ENCODE data around the gene B4GALNT3.

The B4GALNT3 gene

DNA sequence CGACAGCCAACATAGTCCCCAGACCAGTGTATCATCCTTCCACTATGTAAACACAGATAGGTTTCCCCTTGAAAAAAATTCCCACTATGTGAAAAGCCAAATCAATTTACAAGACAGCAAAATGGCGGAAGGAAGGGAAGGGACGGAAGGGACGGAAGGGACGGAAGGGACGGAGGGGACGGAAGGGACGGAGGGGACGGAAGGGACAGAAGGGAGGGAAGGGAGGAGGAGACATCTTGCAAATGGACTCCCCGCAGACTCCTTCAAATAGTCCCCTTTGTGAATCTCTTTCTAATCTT is 128.2 kb downstream of the B4GALNT3 start:
- Histone ChIP-seq H3K9ac (ENCODE audit: low read depth, low read length) (no peak overlapping the region), H3K36me3 (ENCODE audit: insufficient read depth, low read length) (no peaks in the 10 kb centered on the region), H3K9me3 (ENCODE audit: insufficient read depth, low read depth, low read length) (no peaks in the 10 kb centered on the region), H3K27me3 (ENCODE audit: insufficient read depth, low read length) (no peaks in the 10 kb centered on the region), H3K4me3 (ENCODE audit: low read length) (no peak overlapping the region), H3K27ac (ENCODE audit: low read depth, low read length) (no peak overlapping the region), H3K4me1 (ENCODE audit: insufficient read depth, low read length) (no peaks in the 10 kb centered on the region)
- WGBS: 96% methylated on average over 7 of the region's 10 CpGs

- no peaks in the 10 kb centered on the region for H3K4me1 ChIP-seq (ENCODE audit: insufficient read depth, low read length)
- no peak overlapping the region for H3K9ac ChIP-seq (ENCODE audit: low read depth, low read length)
- H3K36me3 ChIP-seq (ENCODE audit: insufficient read depth, low read length): no peaks in the 10 kb centered on the region
- no peaks in the 10 kb centered on the region for H3K27me3 ChIP-seq (ENCODE audit: insufficient read depth, low read length)
- 95% methylated on average over 3 of the region's 4 CpGs for WGBS
- H3K9me3 ChIP-seq (ENCODE audit: insufficient read depth, low read depth, low read length): no peaks in the 10 kb centered on the region
- no peak overlapping the region for H3K27ac ChIP-seq (ENCODE audit: low read depth, low read length)
- H3K4me3 ChIP-seq (ENCODE audit: low read length): no peak overlapping the region
These were observed 128.9 kb downstream of the B4GALNT3 start for GRCh38 chr12:588646-589045.

DNA sequence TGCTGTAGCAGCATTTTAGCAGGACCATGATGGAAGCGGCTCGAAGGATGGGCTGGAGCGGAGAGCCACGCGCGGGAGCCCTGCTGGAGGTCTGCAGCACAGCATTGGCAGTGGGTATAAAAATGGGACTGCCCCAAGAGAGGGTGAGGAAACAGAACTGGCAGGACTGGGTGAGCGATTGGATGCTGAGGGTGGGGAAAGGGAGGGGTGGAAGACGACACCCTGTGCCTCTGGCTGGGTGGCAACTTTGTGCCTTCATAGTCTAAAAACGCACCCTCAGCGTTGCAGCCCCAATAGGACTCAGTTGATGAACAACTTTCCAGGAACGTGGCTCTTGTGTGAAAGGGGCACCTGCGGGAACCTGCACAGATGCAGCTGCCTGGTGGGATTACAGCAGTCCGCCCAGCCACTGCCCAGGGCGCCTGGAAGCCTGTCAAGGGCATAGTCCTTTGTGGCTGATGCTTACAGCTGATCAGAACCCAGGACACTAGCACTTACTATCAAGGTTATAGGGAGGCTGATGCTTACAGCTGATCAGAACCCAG is 130.5 kb downstream of the B4GALNT3 start:
- H3K27ac ChIP-seq (ENCODE audit: low read depth, low read length): no peak overlapping the region
- no peaks in the 10 kb centered on the region for H3K36me3 ChIP-seq (ENCODE audit: insufficient read depth, low read length)
- no peaks in the 10 kb centered on the region for H3K27me3 ChIP-seq (ENCODE audit: insufficient read depth, low read length)
- WGBS: 79% methylated on average over 14 of the region's 14 CpGs
- no peak overlapping the region for H3K4me3 ChIP-seq (ENCODE audit: low read length)
- no peak overlapping the region for H3K9ac ChIP-seq (ENCODE audit: low read depth, low read length)
- H3K4me1 ChIP-seq (ENCODE audit: insufficient read depth, low read length): no peaks in the 10 kb centered on the region
- H3K9me3 ChIP-seq (ENCODE audit: insufficient read depth, low read depth, low read length): no peaks in the 10 kb centered on the region

DNA sequence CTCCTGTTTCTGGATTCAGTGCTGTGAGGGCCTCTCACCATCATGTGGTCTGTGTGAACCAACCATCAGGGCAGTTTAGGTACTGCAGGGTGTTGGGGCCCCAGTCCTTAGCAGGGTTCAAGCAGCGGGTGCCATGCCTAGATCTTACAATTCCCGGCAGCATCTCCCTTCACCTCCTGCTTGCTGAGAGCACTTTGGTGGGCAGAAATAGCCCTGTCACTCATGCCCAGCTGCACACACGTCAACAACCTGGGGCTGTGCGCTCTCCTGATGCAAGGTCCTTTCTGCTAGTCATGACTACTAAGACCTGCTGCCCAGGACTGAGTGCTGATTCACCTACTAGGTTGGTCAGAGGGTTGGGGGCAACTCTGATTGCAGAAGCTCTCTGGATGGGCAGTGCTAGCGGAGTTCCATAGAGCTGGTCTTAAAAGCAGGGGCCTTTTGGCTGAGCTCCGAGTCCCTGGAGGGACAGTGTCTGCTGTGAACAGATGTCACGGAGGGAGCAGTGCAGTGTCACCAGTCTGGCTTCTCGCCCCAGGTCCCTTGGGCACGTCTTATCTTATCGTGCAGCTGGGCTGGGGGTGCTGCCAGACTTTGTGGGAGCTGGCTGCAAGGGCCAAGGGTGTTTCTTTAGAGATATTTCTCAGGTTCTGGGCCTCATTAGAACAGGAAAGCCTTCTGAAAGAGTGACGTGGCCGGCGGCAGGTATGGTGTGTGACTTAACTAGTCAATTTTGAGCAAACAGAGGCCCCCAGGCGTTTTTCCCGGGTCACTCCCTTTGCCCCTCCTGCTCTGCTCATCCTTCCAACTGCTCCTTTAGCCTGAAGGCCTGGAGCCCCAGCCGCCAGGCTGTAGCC is 131.7 kb downstream of the B4GALNT3 start:
- no peaks in the 10 kb centered on the region for H3K4me1 ChIP-seq (ENCODE audit: insufficient read depth, low read length)
- no peak overlapping the region for H3K9ac ChIP-seq (ENCODE audit: low read depth, low read length)
- H3K9me3 ChIP-seq (ENCODE audit: insufficient read depth, low read depth, low read length): no peaks in the 10 kb centered on the region
- H3K27ac ChIP-seq (ENCODE audit: low read depth, low read length): no peak overlapping the region
- no peak overlapping the region for H3K4me3 ChIP-seq (ENCODE audit: low read length)
- no peaks in the 10 kb centered on the region for H3K27me3 ChIP-seq (ENCODE audit: insufficient read depth, low read length)
- 81% methylated on average over 16 of the region's 16 CpGs for WGBS
- H3K36me3 ChIP-seq (ENCODE audit: insufficient read depth, low read length): no peaks in the 10 kb centered on the region

DNA sequence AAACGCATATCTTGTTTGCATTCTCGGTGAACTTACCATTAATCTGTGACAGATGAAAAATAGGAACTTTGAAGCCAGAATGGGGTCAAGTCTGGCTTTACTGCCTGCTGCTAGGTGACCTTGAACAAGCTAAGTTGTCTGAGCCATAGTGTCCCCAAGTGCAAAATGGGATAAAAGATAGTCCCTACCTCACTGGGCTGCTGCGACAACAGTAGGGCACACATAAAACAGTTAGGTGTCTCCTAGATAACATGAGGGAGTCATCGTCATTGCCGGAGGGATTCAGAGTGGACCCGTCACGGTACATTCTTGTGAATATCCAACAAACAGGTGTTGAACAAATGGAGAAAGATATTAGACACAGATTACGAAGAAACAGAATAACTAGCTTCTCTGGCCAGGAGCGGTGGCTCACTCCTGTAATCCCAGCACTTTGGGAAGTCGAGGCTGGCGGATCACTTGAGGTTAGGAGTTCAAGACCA is 132.3 kb downstream of the B4GALNT3 start:
- Histone ChIP-seq H3K9ac (ENCODE audit: low read depth, low read length) (no peak overlapping the region), H3K27ac (ENCODE audit: low read depth, low read length) (no peak overlapping the region), H3K4me3 (ENCODE audit: low read length) (no peak overlapping the region)

DNA sequence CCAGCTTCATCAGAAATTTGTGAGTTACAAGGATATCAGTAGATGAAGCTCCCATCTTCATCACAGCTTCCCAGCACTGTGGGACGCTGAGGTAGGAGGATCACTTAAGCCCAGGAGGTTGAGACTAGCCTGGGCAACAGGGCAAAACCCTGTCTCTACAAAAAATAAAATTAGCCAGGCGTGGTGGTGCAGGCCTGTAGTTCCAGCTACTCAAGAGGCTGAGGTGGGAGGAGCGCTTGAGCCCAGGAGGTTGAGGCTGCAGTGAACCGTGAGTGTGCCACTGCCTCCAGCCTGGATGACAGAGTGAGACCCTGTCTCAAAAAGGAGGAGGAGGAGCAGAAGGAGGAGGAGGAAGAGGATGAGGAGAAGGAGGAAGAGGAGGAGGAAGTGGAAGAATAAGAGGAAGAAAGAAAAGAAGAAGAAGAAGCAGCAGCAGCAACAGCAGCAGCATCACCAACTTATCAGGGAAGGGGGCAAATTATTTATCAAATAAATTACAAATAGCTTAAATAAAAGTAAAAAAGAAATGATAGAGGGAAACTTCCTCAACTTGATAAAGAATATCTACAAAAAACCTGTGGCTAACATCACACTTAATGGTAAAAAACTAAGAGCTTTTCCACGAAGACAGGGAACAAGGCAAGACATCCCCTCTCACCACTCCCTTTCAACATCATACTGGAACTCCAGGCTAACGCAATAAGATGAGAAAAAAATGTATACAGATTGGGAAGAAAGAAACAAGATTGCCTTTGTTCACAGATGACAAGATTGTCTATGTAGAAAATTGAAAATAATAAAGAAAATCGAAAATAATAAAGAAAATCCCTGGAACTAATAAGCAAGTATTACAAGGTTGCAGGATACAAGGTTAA is 133.9 kb downstream of the B4GALNT3 start:
- Histone ChIP-seq H3K27me3 (ENCODE audit: insufficient read depth, low read length) (no peaks in the 10 kb centered on the region), H3K9me3 (ENCODE audit: insufficient read depth, low read depth, low read length) (no peaks in the 10 kb centered on the region), H3K4me1 (ENCODE audit: insufficient read depth, low read length) (0 out of 2 replicates have a peak, but pooled peaks cover 5% of the 10 kb centered on the region), H3K36me3 (ENCODE audit: insufficient read depth, low read length) (no peaks in the 10 kb centered on the region), H3K27ac (ENCODE audit: low read depth, low read length) (no peak overlapping the region), H3K9ac (ENCODE audit: low read depth, low read length) (no peak overlapping the region), H3K4me3 (ENCODE audit: low read length) (no peak overlapping the region)
- 75% methylated on average over 7 of the region's 7 CpGs for WGBS

More for the DNA sequence above, 132.3 kb downstream of the B4GALNT3 start:
- Histone ChIP-seq H3K4me1 (ENCODE audit: insufficient read depth, low read length) (no peaks in the 10 kb centered on the region), H3K9me3 (ENCODE audit: insufficient read depth, low read depth, low read length) (no peaks in the 10 kb centered on the region), H3K27me3 (ENCODE audit: insufficient read depth, low read length) (no peaks in the 10 kb centered on the region), H3K36me3 (ENCODE audit: insufficient read depth, low read length) (no peaks in the 10 kb centered on the region)
- 93% methylated on average over 11 of the region's 11 CpGs for WGBS

GRCh38 chr12:597926-598568 is 138.3 kb downstream of the B4GALNT3 start:
- H3K27me3 ChIP-seq (ENCODE audit: insufficient read depth, low read length): no peaks in the 10 kb centered on the region
- H3K4me3 ChIP-seq (ENCODE audit: low read length): no peak overlapping the region
- 0 out of 2 replicates have a peak, but pooled peaks cover 5% of the 10 kb centered on the region for H3K4me1 ChIP-seq (ENCODE audit: insufficient read depth, low read length)
- H3K27ac ChIP-seq (ENCODE audit: low read depth, low read length): no peak overlapping the region
- no peaks in the 10 kb centered on the region for H3K36me3 ChIP-seq (ENCODE audit: insufficient read depth, low read length)
- H3K9me3 ChIP-seq (ENCODE audit: insufficient read depth, low read depth, low read length): no peaks in the 10 kb centered on the region
- no peak overlapping the region for H3K9ac ChIP-seq (ENCODE audit: low read depth, low read length)
- 91% methylated on average over 13 of the region's 13 CpGs for WGBS

GRCh38 chr12:599756-600155 is 140.0 kb downstream of the B4GALNT3 start:
- WGBS: 93% methylated on average over 13 of the region's 13 CpGs

DNA sequence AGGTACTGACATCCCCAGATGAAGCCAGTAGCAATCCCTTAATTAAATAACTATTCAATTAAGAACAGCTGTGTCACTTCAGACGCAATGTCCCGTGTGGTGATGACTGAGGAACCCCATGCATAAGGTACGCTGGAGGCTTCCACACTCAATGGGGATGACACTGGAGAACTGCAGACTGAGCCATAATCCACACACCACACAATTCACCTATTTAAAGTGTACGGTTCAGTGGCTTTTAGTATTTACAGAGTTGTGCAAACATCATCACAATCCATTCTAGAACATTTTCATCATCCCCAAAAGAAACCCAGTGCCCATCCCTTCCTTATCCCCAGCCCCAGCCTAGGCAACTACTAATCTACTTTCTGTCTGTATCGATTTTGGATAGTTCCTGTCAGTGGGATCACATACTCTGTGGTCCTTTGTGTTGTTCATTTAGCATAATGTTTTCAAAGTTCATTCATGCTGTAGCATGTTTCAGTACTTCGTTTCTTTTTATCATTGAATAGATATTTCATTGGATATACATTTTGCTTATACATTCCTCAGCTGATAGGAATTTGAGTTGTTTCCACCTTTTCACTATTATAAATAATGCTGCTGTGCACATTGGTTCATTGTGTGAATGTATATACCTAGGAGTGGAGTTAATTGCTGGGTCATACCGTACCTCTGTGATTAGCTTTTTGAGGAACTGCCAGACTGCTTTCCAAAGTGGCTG is 142.4 kb downstream of the B4GALNT3 start:
- H3K27me3 ChIP-seq (ENCODE audit: insufficient read depth, low read length): no peaks in the 10 kb centered on the region
- H3K4me3 ChIP-seq (ENCODE audit: low read length): no peak overlapping the region
- no peaks in the 10 kb centered on the region for H3K9me3 ChIP-seq (ENCODE audit: insufficient read depth, low read depth, low read length)
- WGBS: 97% methylated on average over 6 of the region's 7 CpGs
- H3K36me3 ChIP-seq (ENCODE audit: insufficient read depth, low read length): no peaks in the 10 kb centered on the region
- H3K27ac ChIP-seq (ENCODE audit: low read depth, low read length): no peak overlapping the region
- H3K9ac ChIP-seq (ENCODE audit: low read depth, low read length): no peak overlapping the region
- 0 out of 2 replicates have a peak, but pooled peaks cover 5% of the 10 kb centered on the region for H3K4me1 ChIP-seq (ENCODE audit: insufficient read depth, low read length)

More at GRCh38 chr12:599756-600155, 140.0 kb downstream of the B4GALNT3 start:
- H3K27me3 ChIP-seq (ENCODE audit: insufficient read depth, low read length): no peaks in the 10 kb centered on the region
- H3K4me3 ChIP-seq (ENCODE audit: low read length): no peak overlapping the region
- H3K27ac ChIP-seq (ENCODE audit: low read depth, low read length): no peak overlapping the region
- H3K9me3 ChIP-seq (ENCODE audit: insufficient read depth, low read depth, low read length): no peaks in the 10 kb centered on the region
- H3K9ac ChIP-seq (ENCODE audit: low read depth, low read length): no peak overlapping the region
- no peaks in the 10 kb centered on the region for H3K36me3 ChIP-seq (ENCODE audit: insufficient read depth, low read length)
- 0 out of 2 replicates have a peak, but pooled peaks cover 5% of the 10 kb centered on the region for H3K4me1 ChIP-seq (ENCODE audit: insufficient read depth, low read length)

DNA sequence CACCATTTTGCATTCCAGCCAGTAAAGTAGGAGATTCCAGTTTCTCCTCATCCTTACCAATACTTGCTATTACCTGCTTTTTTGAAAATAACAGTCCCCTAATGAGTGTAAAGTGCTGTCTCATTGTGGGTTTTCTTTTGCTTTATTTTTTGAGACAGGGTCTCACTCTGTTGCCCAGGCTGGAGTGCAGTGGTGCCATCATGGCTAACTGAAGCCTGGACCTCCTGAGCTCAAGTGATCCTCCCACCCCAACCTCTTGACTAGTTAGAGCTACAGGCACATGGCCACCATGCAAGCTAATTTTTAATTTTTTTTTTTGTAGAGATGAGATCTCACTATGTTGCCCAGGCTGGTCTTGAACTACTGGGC is 142.9 kb downstream of the B4GALNT3 start:
- H3K9ac ChIP-seq (ENCODE audit: low read depth, low read length): no peak overlapping the region
- no peaks in the 10 kb centered on the region for H3K36me3 ChIP-seq (ENCODE audit: insufficient read depth, low read length)
- no peaks in the 10 kb centered on the region for H3K27me3 ChIP-seq (ENCODE audit: insufficient read depth, low read length)
- no peak overlapping the region for H3K4me3 ChIP-seq (ENCODE audit: low read length)
- no peak overlapping the region for H3K27ac ChIP-seq (ENCODE audit: low read depth, low read length)
- H3K4me1 ChIP-seq (ENCODE audit: insufficient read depth, low read length): 0 out of 2 replicates have a peak, but pooled peaks cover 5% of the 10 kb centered on the region
- H3K9me3 ChIP-seq (ENCODE audit: insufficient read depth, low read depth, low read length): no peaks in the 10 kb centered on the region

Data from HUES64 (cell line).